HG03439 (cell line): Measurements from ENCODE around the gene AP2S1.
"Not testable (repeated sequence)": the region's sequence is repeated elsewhere in the genome, so short reads cannot be mapped to it uniquely, and the experiment has no call there.

Source experiments
- ATAC-seq: cut with Tn5 transposase; IDR thresholded peaks from one replicate; pipeline ENCODE4 v1.9.1; 2021; ENCODE audit warnings: mild to moderate bottlenecking, moderate library complexity; ENCODE audit not compliant: unreplicated experiment

AP2S1 gene

DNA sequence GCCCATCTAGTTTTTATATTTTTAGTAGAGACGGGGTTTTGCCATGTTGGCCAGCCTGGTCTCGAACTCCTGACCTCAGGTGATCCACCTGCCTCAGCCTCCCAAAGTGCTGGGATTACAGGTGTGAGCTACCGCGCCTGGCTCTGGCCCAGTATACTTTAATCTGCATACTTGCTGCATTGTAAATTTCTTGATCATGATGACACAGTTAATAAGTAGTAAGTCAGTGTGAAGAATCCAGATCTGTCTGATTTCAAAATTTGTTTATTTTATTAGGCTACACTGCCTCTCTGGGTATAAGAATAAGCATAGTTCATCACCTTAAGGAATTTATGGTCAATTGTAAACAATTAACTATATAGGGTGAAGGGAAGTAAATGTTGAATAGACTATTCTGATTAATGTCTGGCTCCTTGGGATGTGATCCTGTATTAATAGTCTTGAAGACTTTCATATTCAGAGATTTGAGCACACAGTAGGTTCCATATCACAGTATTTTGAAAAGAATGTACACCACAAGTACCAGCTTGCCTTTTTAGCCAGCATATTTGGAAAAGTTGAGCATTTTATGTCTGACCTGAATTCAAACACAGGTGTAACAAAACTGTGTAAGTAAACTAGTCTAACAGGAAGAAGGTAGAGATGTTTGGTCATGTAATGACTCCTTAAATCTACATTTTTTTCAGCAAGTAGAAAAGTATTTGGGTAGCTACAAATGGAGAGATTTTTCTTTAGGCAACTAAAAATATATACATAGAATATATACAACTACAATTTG is 17.6 kb upstream of the AP2S1 start:
- ATAC-seq, result no peak

- ATAC-seq, result no peak
These were observed 16.5 kb upstream of the AP2S1 start for GRCh38 chr19:46867170-46867569.

DNA sequence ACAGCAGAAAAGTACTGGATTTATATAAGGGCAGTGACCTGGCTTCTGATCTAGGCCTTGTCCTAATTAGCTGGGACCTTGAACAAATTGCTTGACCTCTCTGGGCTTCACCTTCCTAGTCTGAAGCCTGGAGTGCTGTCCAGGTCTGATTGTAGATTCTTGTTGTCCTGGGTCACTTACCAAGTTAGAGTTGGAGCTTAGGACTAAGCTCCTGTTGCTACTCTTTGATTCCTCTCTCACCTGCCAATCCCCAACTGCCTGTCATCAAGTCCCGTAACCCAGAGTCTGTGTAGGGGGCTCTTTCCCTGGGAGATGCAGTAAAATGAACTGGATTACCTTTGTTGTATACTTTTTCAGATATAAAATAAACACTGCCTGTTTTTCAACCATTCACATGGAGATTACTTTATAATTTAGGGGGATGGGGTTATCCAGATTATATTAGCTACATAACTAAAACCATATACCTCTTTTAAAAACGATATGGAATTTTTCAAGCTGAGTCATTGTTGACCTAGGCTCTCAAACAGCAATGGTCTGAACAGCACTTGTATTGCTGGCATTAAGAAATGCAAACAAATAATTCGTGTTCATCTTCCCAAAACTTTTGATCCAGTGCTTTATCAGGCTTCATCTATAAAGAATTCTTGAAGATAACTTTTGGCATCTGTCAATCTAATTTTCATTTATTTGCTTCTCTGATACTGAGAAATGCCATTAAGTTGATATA is 15.9 kb upstream of the AP2S1 start:
- ATAC-seq, result no peak

DNA sequence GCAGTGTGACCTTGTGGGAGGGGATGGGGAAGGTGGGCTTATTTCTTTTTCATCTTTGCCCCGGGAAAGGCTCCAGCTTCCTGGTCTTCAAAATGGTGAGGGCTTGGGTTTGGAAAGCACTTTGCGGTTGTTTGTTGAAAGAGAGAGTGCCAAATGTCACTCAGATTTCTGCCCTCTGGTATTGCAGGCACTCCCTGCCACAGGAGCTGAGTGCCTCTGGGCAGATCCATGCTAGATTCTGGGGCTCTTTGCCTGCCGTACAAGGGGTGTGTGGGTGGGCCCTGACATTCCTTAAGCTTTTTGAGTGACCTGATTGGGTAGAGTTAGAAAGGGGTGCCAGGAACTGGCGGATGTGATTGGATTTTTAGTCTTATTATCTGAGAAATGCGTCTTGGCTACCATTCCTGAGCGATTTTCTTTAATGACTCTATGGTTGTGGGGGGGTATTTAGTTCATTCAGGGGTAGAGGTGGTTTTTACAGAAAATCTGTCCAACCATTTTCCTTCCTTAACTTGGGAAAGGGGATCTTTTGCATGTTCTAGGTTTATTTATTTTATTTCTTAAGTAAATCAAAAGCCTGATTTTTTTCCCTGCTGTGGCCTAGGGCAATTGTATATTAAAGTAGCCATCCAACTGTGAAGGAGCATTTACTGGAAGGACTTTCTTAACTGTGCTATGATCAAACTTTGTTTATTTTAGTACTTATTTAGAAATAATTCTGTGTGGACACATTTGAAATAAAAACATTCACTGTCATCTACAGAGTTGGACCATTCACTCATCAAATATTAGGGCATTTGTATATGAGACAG is 13.4 kb upstream of the AP2S1 start:
- no peak for ATAC-seq

DNA sequence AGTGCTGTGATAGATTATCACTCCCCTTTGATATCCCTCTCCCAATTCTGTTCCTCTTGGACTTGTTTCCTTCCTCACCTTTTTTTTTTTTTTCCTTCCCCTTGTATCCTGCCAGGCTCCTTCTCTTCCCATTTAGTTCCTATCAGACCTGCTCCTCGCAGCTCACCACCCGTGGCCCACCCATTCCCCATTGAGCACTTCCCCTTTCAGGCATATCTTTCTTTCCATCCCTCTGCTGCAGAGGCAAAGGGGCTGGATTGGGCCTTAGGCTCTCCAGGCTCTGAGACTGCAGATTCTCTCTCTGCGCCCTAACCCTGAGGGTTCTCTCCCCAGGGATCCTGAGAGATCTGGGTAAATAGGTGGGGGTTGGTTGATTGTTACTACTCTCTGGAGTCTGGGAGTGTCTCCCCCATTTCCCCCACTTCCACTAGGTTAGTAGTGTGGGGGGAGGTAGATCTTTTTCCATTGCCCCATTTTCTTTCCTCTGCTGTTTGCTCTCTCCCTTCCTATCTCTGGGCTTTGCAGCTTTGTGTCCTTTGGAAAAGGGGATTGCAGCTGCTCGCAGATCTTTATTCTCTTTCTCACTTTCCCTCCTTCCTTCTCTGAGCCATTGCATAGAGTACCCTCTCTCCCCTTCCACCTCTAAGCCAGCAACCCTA is 12.5 kb upstream of the AP2S1 start:
- ATAC-seq, result no peak

GRCh38 chr19:46862503-46862834 is 11.8 kb upstream of the AP2S1 start:
- no peak for ATAC-seq

- ATAC-seq, result no peak
These were observed 11.3 kb upstream of the AP2S1 start for GRCh38 chr19:46861691-46862502.

DNA sequence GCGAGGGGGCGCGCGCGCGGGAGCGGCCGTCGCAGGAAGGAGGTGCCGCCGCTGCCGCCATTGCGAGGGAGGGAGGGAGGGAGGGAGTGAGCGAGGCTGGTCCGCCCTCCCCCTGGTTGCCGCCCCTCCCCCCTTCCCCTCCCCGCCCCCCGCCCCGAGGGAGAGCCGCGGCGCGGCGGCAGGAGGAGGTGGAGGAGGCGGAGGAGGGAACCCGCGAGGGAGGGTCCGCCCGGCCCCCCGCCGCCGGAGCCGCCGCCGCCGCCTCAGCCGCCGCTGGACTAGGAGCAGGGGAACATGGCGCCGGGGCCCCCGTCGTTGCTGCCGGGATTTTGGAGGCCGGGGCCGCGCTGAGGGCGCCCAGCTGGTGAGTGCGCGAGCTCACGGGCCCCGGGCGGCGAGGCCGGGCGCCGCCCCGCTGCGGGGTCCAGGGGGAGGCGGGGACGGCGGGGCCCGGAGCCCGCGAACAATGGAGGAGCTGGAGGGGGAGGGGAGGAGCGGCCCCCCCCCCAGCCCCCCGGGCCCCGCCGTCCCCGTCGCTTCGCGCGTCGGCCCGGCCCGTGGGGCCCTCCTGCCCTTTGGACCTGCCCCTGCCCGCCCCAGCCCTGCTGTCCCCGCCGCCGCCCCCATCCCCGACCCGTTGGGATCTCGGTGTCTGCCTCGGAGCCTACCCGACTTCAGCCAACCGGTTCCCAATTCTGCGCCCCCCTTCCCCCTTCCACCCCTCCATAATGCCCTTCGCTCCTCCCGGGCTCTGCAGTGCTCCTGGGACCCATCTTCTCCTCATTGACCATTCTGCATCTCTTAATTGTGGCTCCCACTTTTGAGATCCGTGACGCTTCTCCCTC is 10.4 kb upstream of the AP2S1 start, which contains the start of gene ARHGAP35:
Gene ARHGAP35, plus strand, starts transcription at position 152 of the 845 bp plus-strand sequence. CDS start 57,679 bp downstream, outside the sequence.
- peak; percentile 21 for ATAC-seq

DNA sequence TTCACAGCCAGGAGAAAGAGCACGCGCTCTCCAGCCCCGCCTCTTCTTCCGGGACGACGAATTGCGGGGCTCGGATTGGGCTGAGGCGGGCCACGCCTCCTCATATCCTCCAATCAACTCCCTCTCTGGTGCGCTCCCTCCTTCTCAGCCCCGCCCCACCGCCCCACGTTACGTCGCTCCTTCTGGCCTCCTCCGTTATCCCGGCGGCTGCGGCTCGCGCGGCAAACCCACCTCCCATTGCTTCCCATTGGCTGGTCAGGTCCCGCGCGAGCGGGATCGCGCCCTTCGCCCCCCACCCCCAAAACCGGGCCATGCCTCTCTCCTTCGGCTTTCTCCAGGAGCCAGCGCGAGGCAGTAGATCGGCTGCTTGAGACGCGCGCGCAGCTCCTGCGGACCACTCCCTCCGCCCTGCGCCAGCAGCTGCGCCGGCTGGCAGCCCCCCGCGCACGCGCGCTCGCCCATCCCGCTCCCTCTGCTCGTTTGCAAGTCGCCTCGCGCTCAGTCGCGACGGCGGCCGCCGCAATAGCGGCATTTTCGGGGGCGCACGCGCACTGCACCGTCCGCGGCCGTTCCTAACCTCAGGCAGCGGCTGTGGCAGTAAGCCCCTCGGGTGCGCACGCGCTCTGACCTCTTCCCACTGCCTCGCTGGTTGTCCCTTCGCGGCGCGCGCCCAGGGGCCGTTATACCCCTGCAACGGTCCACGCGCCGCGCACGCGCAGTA is 9.6 kb upstream of the AP2S1 start:
- peak; percentile 73 for ATAC-seq

- peak; percentile 2 for ATAC-seq
These were observed 9.0 kb upstream of the AP2S1 start for GRCh38 chr19:46859637-46860124.

DNA sequence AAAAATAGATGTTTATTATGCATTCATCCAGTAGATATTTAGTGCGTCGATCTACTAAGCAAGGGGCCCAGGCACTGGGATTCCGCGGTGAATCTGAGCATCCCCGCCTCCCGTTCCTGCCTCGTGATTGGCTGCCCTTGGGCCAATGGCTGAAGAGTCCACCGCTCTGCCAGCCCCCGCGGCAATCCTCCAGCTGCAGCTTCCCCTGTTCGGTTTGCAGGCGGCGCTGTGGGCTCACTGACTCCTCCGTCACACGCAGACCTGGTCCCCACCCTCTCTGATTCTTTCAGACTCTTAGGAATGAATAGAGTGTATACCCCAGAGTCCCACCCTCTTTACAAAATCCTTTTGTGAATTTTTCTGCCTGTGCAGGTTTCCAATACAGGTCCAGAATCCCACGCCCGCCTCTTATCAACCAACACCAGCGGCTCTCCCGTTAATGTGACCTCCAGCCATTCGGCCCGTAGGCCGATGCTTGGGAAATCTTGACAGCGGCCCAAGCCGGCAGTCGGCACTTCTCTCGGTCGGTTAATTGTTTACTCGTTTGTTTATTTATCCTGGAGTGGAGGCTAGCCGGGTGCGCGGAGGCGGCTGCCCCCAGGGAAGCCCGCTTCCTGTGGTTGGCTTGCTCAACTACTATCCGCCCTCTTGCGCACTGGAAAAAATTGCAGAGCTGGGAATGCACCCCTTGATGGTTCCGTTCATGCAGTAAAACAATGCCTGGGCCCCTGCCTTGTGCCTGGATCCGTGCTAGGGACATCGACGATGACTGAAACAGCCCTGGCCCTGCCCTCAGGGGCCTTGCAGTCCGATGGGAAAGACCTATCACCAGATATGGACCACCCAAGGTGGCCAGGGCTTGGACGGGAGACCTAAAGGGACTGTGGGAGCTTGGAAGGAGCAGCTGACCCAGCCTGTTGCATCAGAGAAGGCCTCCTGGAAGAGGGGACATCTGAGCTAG is 5.7 kb upstream of the AP2S1 start:
- no peak for ATAC-seq

DNA sequence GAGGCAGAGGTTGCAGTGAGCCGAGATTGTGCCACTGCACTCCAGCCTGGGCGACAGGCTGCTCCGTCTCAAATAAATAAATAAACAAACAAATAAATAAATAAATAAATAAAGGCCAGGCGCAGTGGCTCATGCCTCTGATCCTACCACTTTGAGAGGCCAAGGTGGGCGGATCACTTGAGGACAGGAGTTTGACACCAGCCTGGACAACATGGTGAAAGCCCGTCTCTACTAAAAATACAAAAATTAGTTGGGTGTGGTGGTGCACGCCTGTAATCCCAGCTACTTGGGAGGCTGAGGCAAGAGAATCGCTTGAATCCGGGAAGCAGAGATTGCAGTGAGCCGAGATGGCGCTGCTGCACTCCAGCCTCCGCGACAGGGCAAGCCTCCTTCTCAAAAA is 4.1 kb upstream of the AP2S1 start:
- ATAC-seq, result not testable (repeated sequence)

DNA sequence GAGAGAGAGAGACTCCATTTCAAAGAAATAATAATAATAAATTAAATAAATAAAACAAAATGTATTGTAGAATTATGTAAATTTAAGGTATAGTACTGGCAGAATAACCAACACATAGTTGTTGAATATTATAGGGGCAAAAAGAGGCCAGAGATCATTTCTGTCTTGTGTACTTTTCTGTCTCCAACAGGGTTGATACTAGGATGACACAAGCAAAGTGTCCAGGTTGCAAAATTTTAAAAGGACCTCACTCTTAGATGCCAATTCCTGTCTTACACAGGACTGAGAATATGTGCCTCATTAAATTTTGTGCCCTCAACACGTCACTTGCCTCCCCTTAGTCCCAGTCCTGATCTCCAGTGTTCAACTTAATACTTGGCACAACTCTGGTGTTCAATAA is 2.2 kb upstream of the AP2S1 start:
- no peak for ATAC-seq

- ATAC-seq, result no peak
These were observed 1.0 kb downstream of the AP2S1 start for GRCh38 chr19:46849610-46850009.

- no peak for ATAC-seq
These were observed 2.3 kb downstream of the AP2S1 start for GRCh38 chr19:46848389-46848788.

GRCh38 chr19:46847528-46847927 is 3.1 kb downstream of the AP2S1 start:
- ATAC-seq, result no peak

- ATAC-seq, result no peak
These were observed 4.6 kb downstream of the AP2S1 start for GRCh38 chr19:46845959-46846459.
